ES-I3 (cell line): ENCODE results near the gene FBP2.
"Not testable (repeated sequence)": the region's sequence is repeated elsewhere in the genome, so short reads cannot be mapped to it uniquely, and the experiment has no call there.

ENCODE experiments used
- H3K36me3 ChIP-seq: 2 replicates; pipeline ENCODE4 v1.6.1; 2013; ENCODE audit warnings: mild to moderate bottlenecking, low read length, control low read depth, moderate library complexity; ENCODE audit not compliant: insufficient read depth
- H3K4me1 ChIP-seq: 2 replicates; pipeline ENCODE4 v1.6.1; 2013; ENCODE audit warnings: mild to moderate bottlenecking, control low read depth, low read length; ENCODE audit not compliant: insufficient read depth
- H3K9ac ChIP-seq: 2 replicates; pipeline ENCODE4 v1.6.1; 2013; ENCODE audit warnings: low read depth, mild to moderate bottlenecking, low read length, moderate library complexity
- H3K9me3 ChIP-seq: 2 replicates; pipeline ENCODE4 v1.6.1; 2013; ENCODE audit warnings: mild to moderate bottlenecking, low read length, moderate library complexity; ENCODE audit not compliant: control insufficient read depth, insufficient read depth

Gene FBP2

GRCh38 chr9:94591876-94592275 lies 1.7 kb downstream of the FBP2 start:
- no peaks in the 10 kb centered on the region; the same call in 1 of the 2 replicates for H3K36me3 ChIP-seq
- H3K9me3 ChIP-seq, result no peaks in the 10 kb centered on the region
- no peaks in the 10 kb centered on the region for H3K4me1 ChIP-seq
- no peak overlapping the region for H3K9ac ChIP-seq

DNA sequence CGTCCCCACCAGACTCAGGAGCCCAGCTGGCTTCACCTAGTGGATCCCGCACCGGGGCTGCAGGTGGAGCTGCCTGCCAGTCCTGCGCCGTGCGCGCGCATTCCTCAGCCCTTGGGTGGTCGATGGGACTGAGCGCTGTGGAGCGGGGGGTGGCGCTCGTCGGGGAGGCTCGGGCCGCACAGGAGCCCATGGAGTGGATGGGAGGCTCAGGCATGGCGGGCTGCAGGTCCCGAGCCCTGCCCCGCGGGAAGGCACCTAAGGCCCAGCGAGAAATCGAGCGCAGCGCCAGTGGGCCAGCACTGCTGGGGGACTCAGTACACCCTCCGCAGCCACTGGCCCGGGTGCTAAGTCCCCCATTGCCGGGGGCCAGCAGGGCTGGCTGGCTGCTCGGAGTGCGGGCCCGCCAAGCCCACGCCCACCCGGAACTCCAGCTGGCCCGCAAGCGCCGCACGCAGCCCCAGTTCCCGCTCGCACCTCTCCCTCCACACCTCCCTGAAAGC lies 2.5 kb downstream of the FBP2 start:
- not testable (repeated sequence) for H3K4me1 ChIP-seq

GRCh38 chr9:94588681-94589080 lies 4.9 kb downstream of the FBP2 start:
- no peaks in the 10 kb centered on the region for H3K9me3 ChIP-seq
- H3K9ac ChIP-seq, result no peak overlapping the region
- no peaks in the 10 kb centered on the region for H3K4me1 ChIP-seq
- H3K36me3 ChIP-seq, result no peaks in the 10 kb centered on the region

More for the DNA sequence above, 2.5 kb downstream of the FBP2 start:
- not testable (repeated sequence) for H3K36me3 ChIP-seq, H3K9ac ChIP-seq, H3K9me3 ChIP-seq

DNA sequence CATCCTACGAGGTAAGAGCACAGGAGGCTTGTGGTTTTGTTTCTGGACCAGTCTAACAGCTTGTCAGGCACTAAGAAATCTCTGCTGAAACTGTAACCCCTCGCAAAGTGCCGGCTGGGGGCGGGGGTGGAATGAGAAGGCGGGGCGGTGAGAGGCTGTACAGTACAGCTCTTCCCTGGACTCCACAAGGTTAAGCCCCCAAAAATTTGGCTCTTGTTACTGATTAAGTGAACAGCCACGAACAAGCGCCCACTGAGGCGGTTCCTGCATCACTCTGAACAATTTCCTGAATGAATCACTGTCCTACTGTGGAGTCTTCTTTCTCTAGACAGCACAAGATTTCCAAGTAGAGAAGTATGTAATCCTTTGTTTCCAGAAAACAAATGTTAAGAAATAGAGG lies 6.8 kb downstream of the FBP2 start:
- no peak overlapping the region for H3K9ac ChIP-seq
- no peaks in the 10 kb centered on the region for H3K9me3 ChIP-seq
- H3K36me3 ChIP-seq, result no peaks in the 10 kb centered on the region
- H3K4me1 ChIP-seq, result no peaks in the 10 kb centered on the region

- H3K9ac ChIP-seq, result no peak overlapping the region
- no peaks in the 10 kb centered on the region for H3K36me3 ChIP-seq
- no peaks in the 10 kb centered on the region for H3K9me3 ChIP-seq
- H3K4me1 ChIP-seq, result no peaks in the 10 kb centered on the region
These were observed 7.3 kb downstream of the FBP2 start for GRCh38 chr9:94586316-94586715.

GRCh38 chr9:94584555-94584954 lies 9.1 kb downstream of the FBP2 start:
- H3K4me1 ChIP-seq, result no peaks in the 10 kb centered on the region
- no peaks in the 10 kb centered on the region for H3K9me3 ChIP-seq
- no peaks in the 10 kb centered on the region for H3K36me3 ChIP-seq
- H3K9ac ChIP-seq, result no peak overlapping the region

- H3K9me3 ChIP-seq, result no peaks in the 10 kb centered on the region
- H3K36me3 ChIP-seq, result no peaks in the 10 kb centered on the region
- H3K9ac ChIP-seq, result no peak overlapping the region
- no peaks in the 10 kb centered on the region for H3K4me1 ChIP-seq
These were observed 11.9 kb downstream of the FBP2 start for GRCh38 chr9:94581728-94582127.

GRCh38 chr9:94577571-94577970 lies 16.1 kb downstream of the FBP2 start:
- Histone ChIP-seq H3K9me3 (no peaks in the 10 kb centered on the region), H3K9ac (no peak overlapping the region), H3K4me1 (no peaks in the 10 kb centered on the region), H3K36me3 (no peaks in the 10 kb centered on the region)

- Histone ChIP-seq H3K9ac (no peak overlapping the region), H3K9me3 (no peaks in the 10 kb centered on the region), H3K4me1 (no peaks in the 10 kb centered on the region), H3K36me3 (no peaks in the 10 kb centered on the region)
These were observed 16.6 kb downstream of the FBP2 start for GRCh38 chr9:94577036-94577435.

- H3K9me3 ChIP-seq, result no peaks in the 10 kb centered on the region
- H3K4me1 ChIP-seq, result no peaks in the 10 kb centered on the region
- no peak overlapping the region for H3K9ac ChIP-seq
- no peaks in the 10 kb centered on the region for H3K36me3 ChIP-seq
These were observed 17.5 kb downstream of the FBP2 start for GRCh38 chr9:94576131-94576530.

DNA sequence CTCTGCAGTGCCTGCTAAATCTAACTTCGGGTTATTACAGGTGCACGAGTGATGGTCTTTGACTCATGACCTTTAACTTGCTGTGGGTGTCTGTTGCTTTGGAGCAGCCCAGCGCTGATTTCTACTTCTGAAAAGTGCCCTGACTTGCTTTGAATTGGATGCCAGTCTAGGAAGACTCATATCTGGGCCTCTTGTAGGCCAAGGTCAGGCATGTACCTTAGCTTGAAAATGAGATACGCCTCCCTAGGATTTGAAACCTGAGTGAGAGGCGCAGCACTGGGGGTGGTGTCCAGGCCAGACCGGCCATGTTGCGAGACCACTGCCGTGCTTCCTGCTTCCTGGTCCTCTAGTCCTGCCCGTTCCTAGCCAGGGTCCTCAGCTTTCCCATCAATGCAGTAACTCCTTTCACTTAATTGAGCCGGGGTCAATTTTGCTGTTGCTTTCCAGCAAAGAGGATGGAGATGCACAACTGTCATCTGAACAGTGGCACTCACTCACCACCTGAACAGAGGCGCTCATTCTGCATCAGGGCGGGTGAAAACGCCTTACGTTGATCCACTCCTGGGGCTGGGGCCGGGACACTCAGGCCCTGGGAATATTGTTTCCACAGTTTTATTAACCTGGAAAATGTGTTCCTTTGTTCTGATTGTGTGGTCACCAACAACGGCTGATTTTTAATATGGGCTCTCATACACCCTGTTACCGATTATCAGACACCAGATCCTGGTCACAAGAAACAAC lies 24.5 kb downstream of the FBP2 start:
- Histone ChIP-seq H3K9me3 (0 out of 2 replicates have a peak, but pooled peaks cover under 1% of the 10 kb centered on the region), H3K36me3 (no peaks in the 10 kb centered on the region), H3K4me1 (no peaks in the 10 kb centered on the region; the same call in 1 of the 2 replicates)

GRCh38 chr9:94568250-94568889 lies 25.3 kb downstream of the FBP2 start:
- 0 out of 2 replicates have a peak, but pooled peaks cover 2% of the 10 kb centered on the region for H3K9me3 ChIP-seq
- H3K9ac ChIP-seq, result no peak overlapping the region
- H3K4me1 ChIP-seq, result no peaks in the 10 kb centered on the region; the same call in 1 of the 2 replicates
- no peaks in the 10 kb centered on the region for H3K36me3 ChIP-seq

More for the DNA sequence above, 24.5 kb downstream of the FBP2 start:
- no peak overlapping the region for H3K9ac ChIP-seq

DNA sequence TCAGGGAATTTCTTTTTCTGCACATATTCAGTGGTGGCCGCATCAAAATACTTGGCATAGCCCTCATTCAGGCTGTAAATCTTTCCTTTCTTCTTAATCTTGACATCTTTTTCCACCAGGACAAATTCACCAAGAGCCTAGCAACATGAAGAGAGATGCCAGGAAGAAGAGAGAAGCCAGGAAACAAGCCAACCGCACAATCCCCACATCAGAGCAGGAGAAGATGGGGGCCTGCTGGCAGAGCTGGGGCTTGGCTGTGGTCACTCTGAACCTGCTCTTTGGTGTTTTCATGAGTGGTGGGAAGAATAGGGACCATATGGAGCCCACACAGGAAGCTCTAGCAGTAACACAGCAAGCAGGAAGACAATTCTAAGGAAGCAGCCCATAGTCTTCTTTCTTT lies 26.4 kb downstream of the FBP2 start:
- no peak overlapping the region for H3K9ac ChIP-seq
- H3K36me3 ChIP-seq, result no peaks in the 10 kb centered on the region
- no peaks in the 10 kb centered on the region; the same call in 1 of the 2 replicates for H3K4me1 ChIP-seq
- H3K9me3 ChIP-seq, result 0 out of 2 replicates have a peak, but pooled peaks cover 2% of the 10 kb centered on the region

- Histone ChIP-seq H3K9me3 (0 out of 2 replicates have a peak, but pooled peaks cover 2% of the 10 kb centered on the region), H3K4me1 (no peaks in the 10 kb centered on the region; the same call in 1 of the 2 replicates), H3K36me3 (no peaks in the 10 kb centered on the region), H3K9ac (no peak overlapping the region)
These were observed 27.1 kb downstream of the FBP2 start for GRCh38 chr9:94566550-94566949.

- H3K9me3 ChIP-seq, H3K4me1 ChIP-seq, H3K9ac ChIP-seq, H3K36me3 ChIP-seq: not testable (repeated sequence)
These were observed 29.3 kb downstream of the FBP2 start for GRCh38 chr9:94564279-94564678.
